Uterus (tissue), 2 donors: ENCODE measurements around the gene ASB2.

Source experiments
- CTCF ChIP-seq, 4 experiments: fragments of 200-600 bp in 2 of 4; fragments of 450-650 bp in 2 of 4; sonication (generic) in 2 of 4; IDR thresholded peaks; one replicate each; pipeline ENCODE4 v1.5.1; 2016 to 2019; ENCODE audit warnings: antibody characterized with exemption in 4 of 4, mild to moderate bottlenecking in 2 of 4, moderate library complexity in 1 of 4
- POLR2A ChIP-seq, 2 donors: fragments of 450-650 bp; IDR thresholded peaks; one replicate each; pipeline ENCODE4 v1.6.1; 2016; ENCODE audit warnings: antibody characterized with exemption in 2 of 2, mild to moderate bottlenecking in 1 of 2, moderate library complexity in 1 of 2

GRCh38 chr14:93891756-93892504 lies 84.4 kb downstream of the ASB2 start:
- TF ChIP-seq CTCF (IDR thresholded peaks at IDR 0.05) (no peak), POLR2A (IDR thresholded peaks at IDR 0.05) (no peak)
